Hippocampal formation (tissue), 2 donors: ENCODE data around the gene SUPV3L1.

ENCODE experiments used
- DNase-seq, 2 donors: peaks; one replicate each; lab custom pipeline; 2025; lab: John Stamatoyannopoulos, UW

The SUPV3L1 gene

GRCh38 chr10:69202332-69202731 lies 22.3 kb downstream of the SUPV3L1 start:
- no peak for DNase-seq

DNA sequence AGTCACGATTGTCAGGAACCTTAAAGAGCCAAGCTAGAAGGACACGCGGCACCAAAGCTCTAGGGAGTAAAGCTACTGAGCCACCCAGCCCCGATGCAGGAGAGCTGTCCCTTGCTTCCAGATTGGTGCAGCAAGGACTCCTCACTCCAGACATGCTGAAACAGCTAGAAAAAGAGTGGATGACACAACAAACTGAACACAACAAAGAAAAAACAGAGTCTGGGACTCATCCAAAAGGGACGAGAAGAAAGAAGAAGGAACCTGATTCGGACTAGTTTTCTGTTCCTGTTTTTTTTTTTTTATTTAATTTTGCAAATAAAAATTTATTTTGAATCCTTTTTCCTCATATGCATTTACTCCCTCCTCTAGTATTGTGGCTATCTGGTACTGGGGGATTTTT lies 28.7 kb downstream of the SUPV3L1 start:
- no peak for DNase-seq

GRCh38 chr10:69209787-69210484 lies 29.9 kb downstream of the SUPV3L1 start:
- no peak for DNase-seq

GRCh38 chr10:69211104-69211503 lies 31.1 kb downstream of the SUPV3L1 start:
- no peak for DNase-seq

DNA sequence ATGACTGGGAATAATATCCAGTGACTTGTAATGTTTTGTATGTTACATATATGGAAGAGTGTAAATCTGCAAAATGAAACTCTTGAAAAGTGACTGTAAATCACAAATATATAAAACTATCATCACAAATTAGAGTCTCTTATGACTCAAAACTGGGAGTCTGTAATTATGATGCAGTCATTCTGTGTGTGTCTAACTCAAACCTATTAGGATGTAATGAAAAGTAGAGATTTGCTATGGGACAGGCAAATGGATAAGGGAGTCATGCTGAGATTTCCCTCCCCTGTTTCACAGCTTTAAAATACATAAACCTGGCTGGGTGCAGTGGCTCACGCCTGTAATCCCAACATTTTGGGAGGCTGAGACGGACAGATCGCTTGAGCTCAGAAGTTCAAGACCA lies 31.5 kb downstream of the SUPV3L1 start:
- DNase-seq, result no peak

DNA sequence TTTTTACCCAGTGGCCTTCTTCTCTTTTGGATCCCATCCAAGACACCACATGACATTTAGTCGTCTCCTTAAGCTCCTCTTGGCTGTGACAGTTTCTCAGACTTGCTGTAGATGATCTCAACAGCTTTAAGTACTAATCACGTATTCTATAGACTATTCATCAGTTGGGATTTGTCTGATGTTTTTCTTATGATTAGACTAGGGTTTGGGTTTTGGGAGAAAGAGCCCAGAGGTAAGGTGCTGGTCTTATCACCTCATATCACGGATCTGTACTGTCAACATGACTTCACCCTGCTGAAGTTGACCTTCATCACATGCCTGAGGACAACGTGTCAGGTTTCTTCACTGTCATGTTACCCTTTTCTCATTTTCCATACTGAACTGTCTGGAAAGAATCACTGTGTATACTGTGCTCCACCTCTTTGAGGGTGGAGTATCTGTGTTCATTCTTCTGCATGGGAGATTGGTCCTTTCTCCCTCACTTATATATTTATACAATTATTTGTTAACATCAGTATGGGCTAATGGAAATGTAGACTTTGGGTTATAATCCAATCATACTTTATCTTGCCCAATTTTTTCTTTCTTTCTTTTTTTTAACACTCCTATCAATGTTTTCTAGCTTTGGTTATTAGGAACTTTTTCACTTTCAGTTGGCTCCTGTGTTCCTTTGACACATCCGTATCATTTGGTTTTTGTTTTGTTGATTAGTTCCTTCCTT lies 33.7 kb downstream of the SUPV3L1 start:
- DNase-seq, result no peak

GRCh38 chr10:69214666-69215131 lies 34.7 kb downstream of the SUPV3L1 start:
- DNase-seq, result no peak

DNA sequence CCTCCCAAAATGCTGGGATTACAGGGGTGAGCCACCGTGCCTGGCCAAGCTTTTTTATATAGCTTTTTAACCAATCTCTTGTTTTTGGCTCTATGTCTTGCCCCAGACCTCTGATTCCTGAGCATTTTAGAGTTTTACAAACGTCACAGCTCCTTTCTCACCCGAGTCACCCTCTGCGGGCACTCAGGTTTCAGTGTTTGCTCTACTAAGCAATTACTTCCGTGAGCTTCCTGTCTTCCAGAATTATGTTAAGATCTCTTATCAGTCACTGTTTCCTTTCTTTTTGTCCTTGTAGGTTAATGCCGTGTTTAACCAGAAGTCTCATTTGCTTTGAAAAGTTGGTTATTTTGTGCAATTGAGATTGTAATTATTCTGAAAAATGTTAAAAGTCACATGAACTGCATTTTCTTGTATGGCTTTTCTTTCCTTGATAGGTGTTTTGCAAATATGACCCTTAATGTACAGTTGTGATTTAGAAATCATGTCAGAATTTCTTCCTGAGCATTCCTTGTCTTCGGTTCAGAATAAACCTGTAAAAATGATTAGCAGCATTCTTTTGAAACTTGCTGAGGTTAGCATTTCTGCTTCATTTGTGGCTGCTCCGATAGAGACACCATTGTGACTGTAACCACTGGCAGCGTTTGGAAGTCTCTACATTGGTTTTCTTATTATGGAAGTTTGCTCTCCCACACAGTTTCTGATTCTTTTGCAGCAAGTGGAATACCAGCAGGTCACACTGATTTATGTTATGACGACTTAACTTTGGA lies 35.6 kb downstream of the SUPV3L1 start:
- no peak for DNase-seq

GRCh38 chr10:69216577-69217118 lies 36.6 kb downstream of the SUPV3L1 start:
- no peak for DNase-seq

GRCh38 chr10:69217119-69217754 lies 37.2 kb downstream of the SUPV3L1 start:
- DNase-seq, result no peak

DNA sequence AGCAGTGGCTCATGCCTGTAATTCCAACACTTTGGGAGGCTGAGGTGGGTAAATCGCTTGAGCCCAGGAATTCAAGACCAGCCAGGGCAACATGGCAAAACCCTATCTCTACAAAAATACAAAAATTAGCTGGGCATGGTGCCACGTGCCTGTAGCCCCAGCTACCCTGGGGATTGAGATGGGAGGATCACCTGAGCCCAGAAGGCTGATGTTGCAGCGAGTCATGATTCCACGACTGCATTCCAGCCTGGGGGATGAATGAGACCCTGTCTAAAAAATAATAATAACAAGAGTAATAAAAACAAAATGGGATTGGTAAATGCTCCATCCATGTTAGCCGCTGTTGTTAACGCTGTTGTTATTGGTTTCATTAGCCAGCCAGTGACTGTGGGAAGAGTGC lies 38.8 kb downstream of the SUPV3L1 start:
- DNase-seq, result no peak

GRCh38 chr10:69220041-69220451 lies 40.0 kb downstream of the SUPV3L1 start, which contains the start of gene HKDC1:
Gene HKDC1, plus strand, starts transcription at chr10:69220332. Its CDS starts 104 bp downstream, at chr10:69220436.
- no peak for DNase-seq

DNA sequence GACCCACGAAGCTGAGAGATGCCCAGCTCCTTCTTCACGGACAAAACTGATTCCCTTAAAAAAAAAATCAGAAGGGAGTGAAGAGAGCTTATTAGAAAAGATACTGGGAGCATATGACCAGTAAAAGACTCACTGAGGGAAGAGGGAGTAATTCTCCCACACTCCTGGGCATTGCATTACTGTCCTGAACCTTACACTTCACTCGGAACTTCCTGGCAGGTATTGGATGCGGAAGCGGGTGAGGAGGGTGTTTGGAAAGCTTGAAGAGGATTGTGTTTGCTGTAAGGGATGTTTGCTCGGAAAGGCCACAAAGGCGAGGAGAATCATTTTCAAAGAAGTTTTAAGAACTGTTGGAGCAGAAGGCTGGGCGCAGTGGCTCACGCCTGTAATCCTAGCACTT lies 40.5 kb downstream of the SUPV3L1 start:
- DNase-seq, result no peak

DNA sequence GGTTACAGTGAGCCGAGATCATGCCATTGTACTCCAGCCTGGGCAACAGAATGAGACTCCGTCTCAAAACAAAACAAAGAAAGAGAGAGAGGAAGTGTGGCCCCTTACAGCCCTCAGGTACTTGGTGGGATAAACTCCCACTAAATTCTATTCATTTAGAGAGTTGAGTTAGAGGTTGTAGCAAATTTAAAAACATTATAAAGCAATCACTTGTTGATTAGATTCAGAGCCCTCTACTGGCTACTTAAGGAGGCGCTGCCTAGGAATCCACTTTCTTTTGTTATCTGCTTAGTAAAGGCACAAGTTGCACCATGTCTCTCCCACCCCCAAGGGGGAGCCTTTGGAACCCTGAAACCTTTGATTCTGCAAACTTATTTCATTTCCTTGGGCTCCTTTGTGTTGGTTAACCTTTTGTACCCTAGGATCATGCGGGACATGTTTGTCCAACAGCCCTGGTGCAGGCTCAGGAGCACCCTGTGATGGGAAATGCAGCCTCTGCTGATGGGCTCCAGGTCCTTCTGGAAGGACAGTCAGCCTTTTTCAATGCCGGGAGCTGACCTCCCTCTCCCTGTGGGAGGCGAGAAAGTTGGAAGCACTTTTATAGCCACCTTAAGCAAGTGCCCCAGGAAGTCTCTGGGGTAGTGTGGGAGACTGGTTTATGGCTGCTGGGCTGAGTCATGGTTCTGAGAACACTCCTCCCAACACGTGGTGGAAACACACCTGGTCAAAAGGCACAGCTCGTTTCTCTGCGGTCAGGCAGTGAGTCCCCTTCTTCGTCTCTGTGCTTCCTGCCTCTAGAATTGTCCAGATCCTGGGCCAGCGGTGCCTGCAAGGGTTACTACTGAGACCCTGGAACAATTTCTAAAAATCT lies 42.4 kb downstream of the SUPV3L1 start:
- peak in 1 of 2 donors; percentile 11 for DNase-seq

GRCh38 chr10:69223028-69223342 lies 43.0 kb downstream of the SUPV3L1 start:
- no peak for DNase-seq

DNA sequence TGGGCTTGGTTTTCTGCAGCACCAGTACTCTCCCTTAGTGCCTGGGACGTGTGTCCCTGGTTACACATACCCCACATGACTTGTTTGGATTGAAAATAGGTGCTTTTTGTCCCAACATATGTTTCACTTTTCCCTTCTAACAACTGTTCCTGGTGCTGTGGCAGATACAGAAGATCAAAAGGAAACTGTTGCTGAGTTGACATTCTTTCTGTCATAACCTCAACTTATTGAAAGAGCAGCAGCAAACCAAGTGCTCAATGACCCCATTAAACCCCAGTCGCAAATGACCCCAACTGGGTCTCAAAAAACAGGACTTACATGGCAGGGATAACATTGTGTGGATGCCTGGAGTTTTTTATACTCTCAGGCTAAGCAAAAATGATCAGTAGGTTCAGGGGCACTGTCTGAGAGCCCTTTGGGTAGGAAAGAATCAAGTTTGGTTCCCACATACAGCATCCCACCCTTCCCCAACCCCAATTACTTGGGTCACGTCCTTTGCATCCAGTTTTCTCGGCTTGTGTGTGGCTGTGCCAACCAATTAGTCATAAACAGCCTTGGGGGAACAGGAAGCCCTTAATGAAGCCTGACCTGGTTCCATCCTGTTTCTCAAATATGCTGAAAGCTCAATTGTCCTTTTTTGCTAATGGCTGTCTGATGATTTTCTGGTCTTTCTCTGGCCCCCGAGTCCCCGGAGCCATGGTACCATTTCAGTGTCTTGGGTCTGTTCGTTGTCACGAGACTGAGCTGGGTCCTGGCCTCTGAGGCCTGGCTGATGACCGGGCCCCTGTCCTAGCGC lies 45.0 kb downstream of the SUPV3L1 start:
- no peak for DNase-seq

DNA sequence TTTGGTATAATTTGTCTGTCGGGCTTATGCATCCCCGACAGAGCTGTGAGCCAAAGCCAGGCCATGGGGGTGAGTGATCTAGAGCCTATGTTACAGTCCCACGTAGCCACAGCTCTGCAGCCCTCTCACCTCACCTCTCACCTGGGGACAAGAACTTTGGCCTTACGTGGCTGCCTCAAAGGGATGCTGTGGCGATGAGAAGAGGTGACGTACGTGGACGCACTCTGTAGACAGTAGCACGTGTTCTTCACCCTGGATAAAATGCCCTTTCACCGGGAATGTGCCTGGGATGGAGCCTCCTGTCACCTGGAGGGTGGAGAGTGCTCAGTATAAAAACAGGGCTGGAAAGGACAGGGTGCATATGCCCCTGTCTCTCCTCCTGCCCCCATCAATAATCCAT lies 45.6 kb downstream of the SUPV3L1 start:
- DNase-seq, result no peak

GRCh38 chr10:69226919-69227450 lies 47.0 kb downstream of the SUPV3L1 start:
- DNase-seq, result no peak

GRCh38 chr10:69228151-69228550 lies 48.1 kb downstream of the SUPV3L1 start:
- no peak for DNase-seq

DNA sequence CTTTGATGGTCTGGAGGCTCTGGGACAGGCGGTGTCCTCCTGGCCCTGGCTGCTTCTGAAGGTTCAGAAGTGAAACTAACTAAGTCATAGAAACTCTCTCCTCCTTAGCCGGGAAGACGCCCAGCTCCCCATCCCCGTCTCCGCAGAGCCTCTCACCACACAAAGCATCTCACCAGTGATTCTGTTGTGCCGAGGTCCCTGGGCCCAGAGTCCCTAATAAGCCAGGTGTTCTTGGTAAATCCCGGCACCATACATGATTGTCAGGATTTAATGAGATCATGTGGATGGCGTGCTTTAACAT lies 49.5 kb downstream of the SUPV3L1 start:
- no peak for DNase-seq
